ENCODE measurements around the gene REC114.

Gene REC114

DNA sequence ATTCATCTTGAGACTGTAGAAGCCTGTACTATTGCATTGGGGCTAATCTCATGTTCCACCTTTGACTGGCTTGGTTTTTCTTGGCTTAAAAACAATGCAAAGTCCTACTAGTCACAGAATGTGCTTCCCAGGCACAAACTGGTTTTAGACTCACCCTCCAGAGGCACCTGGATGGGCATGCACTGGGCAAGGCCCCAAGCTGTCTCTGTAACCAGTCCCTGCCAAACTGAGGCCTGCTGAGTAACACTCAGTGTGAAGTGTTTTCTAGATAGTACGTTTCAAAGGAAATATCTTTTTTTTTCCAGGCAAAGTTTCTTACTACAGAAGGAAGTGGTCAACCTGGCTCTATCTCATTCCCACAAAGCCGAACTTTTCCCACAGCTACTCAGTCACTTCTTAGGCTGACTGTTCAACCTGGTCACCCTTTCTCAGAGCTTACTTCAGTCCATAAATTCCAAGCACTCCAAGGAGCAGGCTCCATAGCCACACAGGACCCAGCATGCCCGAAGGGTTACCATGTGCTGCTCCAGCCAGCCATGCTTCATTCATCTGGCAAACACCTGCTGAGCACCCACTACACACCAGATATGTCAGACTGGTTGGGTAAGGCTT, 132.8 kb downstream of the REC114 start:
- TF ChIP-seq SIN3A (IDR thresholded peaks at IDR 0.05; ENCODE audit: borderline replicate concordance, insufficient read depth, low read length) (no peak), POLR2AphosphoS5 (IDR thresholded peaks at IDR 0.05; ENCODE audit: low read depth, low read length) (0 out of 2 replicates have a peak, but pooled peaks have one; percentile 26)

DNA sequence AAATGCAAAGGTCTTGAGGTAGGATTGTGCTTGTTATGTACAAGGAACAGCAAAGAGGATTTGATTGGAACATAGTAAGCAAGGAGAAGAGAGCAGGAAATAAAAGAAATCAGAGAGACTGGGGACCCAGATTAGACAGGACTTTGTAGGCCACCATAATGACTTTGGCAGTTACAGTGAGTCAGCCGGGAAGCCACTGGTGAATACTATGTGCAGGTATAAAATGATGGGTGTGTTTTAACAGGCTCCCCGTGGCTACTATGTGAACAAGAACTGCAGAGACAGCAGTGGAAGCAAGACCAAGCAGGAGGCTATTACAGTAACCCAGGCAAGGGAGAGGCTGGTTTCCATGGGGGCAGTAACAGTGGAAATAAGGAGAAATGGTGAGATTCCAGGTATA, 135.1 kb downstream of the REC114 start:
- TF ChIP-seq, protein P1, sequence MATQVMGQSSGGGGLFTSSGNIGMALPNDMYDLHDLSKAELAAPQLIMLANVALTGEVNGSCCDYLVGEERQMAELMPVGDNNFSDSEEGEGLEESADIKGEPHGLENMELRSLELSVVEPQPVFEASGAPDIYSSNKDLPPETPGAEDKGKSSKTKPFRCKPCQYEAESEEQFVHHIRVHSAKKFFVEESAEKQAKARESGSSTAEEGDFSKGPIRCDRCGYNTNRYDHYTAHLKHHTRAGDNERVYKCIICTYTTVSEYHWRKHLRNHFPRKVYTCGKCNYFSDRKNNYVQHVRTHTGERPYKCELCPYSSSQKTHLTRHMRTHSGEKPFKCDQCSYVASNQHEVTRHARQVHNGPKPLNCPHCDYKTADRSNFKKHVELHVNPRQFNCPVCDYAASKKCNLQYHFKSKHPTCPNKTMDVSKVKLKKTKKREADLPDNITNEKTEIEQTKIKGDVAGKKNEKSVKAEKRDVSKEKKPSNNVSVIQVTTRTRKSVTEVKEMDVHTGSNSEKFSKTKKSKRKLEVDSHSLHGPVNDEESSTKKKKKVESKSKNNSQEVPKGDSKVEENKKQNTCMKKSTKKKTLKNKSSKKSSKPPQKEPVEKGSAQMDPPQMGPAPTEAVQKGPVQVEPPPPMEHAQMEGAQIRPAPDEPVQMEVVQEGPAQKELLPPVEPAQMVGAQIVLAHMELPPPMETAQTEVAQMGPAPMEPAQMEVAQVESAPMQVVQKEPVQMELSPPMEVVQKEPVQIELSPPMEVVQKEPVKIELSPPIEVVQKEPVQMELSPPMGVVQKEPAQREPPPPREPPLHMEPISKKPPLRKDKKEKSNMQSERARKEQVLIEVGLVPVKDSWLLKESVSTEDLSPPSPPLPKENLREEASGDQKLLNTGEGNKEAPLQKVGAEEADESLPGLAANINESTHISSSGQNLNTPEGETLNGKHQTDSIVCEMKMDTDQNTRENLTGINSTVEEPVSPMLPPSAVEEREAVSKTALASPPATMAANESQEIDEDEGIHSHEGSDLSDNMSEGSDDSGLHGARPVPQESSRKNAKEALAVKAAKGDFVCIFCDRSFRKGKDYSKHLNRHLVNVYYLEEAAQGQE (IDR thresholded peaks at IDR 0.05; ENCODE audit: insufficient read depth in 1 of 2, low read depth in 2 of 2, low read length in 2 of 2): no peak
- TF ChIP-seq FOXP2 (optimal IDR thresholded peaks at IDR 0.05; ENCODE audit: borderline replicate concordance, extremely low read depth, extremely low read length, insufficient read depth) (no peak), POLR2AphosphoS5 (IDR thresholded peaks at IDR 0.05; ENCODE audit: low read depth, low read length) (no peak), TAF1 (IDR thresholded peaks at IDR 0.05; ENCODE audit: borderline replicate concordance, insufficient read depth, low read length) (no peak), SIN3A (IDR thresholded peaks at IDR 0.05; ENCODE audit: borderline replicate concordance, insufficient read depth, low read length) (no peak)

DNA sequence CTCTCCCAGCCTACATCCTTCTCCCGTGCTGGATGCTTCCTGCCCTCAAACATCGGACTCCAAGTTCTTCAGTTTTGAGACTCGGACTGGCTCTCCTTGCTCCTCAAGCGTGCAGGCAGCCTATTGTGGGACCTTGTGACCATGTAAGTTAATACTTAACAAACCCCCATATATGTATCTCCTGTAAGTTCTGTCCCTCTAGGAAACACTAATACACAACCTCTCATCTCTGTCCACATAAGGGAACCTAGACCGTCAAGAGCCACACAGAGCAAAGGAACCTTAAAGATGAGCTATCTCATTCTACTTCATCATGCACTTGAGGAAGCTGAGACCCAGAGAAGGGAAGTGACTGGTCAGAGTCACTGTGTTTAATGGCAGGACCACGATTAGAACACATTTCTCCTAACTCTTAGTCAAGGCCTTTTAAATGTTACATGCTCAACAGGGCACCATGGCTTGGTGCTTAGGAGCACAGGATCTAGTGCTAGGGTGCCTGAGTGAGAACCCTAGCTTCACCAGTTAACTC, 140.0 kb downstream of the REC114 start:
- TF ChIP-seq TAF1 (IDR thresholded peaks at IDR 0.05; ENCODE audit: borderline replicate concordance, insufficient read depth, low read length) (no peak), SIN3A (IDR thresholded peaks at IDR 0.05; ENCODE audit: borderline replicate concordance, insufficient read depth, low read length) (no peak), POLR2AphosphoS5 (IDR thresholded peaks at IDR 0.05; ENCODE audit: low read depth, low read length) (no peak), FOXP2 (optimal IDR thresholded peaks at IDR 0.05; ENCODE audit: borderline replicate concordance, extremely low read depth, extremely low read length, insufficient read depth) (no peak)
- TF ChIP-seq, protein P1 (IDR thresholded peaks at IDR 0.05; ENCODE audit: insufficient read depth in 1 of 2, low read depth in 2 of 2, low read length in 2 of 2): no peak

DNA sequence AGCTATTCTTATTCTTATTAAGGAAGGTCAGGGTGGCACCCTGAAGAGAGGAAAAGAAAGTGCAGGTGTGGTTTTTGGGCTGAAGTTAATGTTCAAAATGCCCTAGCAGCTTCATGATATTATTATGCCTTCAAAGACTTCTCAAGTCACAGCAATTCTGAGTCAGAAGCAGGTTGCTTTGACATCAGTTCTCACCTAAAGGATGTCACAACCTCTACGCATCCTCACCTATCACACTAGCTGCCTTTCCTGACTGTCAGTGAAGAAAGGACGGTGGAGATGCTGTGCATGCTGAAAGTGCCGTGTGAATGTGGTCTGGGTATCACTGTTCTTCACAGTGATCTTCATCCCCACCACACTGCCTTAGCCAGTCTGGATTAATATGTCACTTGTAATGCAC, 140.6 kb downstream of the REC114 start:
- TF ChIP-seq TAF1 (IDR thresholded peaks at IDR 0.05; ENCODE audit: borderline replicate concordance, insufficient read depth, low read length): no peak
- no peak for TF ChIP-seq POLR2AphosphoS5 (IDR thresholded peaks at IDR 0.05; ENCODE audit: low read depth, low read length)
- TF ChIP-seq, protein P1 (IDR thresholded peaks at IDR 0.05; ENCODE audit: insufficient read depth in 1 of 2, low read depth in 2 of 2, low read length in 2 of 2): no peak
- TF ChIP-seq FOXP2 (optimal IDR thresholded peaks at IDR 0.05; ENCODE audit: borderline replicate concordance, extremely low read depth, extremely low read length, insufficient read depth): no peak
- TF ChIP-seq SIN3A (IDR thresholded peaks at IDR 0.05; ENCODE audit: borderline replicate concordance, insufficient read depth, low read length): no peak

DNA sequence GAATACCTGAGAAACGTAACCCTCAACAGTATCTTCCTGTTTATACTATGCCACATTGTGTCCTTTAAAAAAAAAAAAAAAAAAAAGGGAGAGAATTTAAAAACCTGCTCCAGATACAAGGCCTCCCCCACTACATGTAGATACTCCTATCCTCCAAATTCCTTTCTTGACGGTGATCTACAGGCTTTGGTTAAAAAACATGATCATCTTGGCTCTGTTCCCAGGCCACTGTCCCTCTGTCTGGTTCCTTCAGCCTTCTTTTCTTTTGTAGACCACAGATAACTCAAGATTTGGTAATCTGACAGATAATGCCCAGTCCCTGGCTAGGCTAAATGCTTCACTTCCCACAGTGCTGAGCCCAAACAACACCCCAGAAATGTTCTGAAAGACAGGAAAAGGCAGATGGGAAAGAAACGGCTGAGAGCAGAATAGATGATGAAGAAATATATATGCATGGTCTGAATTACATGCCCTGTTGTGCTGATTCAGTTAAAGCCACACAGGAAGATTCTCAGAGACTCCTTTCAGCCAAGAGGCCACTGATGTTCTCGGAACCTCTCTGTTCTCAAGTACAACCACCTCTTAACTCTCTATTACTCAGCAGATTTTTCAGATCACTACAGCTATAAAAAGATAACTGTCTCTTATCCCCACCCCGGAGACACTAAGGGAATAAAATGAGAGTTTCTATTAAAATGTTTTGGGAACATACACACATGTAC, 141.9 kb downstream of the REC114 start:
- TF ChIP-seq FOXP2 (optimal IDR thresholded peaks at IDR 0.05; ENCODE audit: borderline replicate concordance, extremely low read depth, extremely low read length, insufficient read depth): no peak
- TF ChIP-seq, protein P1 (IDR thresholded peaks at IDR 0.05; ENCODE audit: insufficient read depth in 1 of 2, low read depth in 2 of 2, low read length in 2 of 2): no peak

Measured in PFSK-1 (cell line).